Calu3 (cell line): ENCODE results near the gene NAV2. TPM values are rescaled to one million over a fixed set of nuclear protein-coding genes. Genes with fewer than 3 reads are reported as not detected.

ENCODE experiments used
- BruUV-seq: library from RNA; stranded (reverse); fragments of 400-500 nt; replicated peaks from 2 replicates; lab custom pipeline; 2021; lab: Mats Ljungman, UMichigan
- CTCF ChIA-PET: fragments of 300-600 bp; sonication (Branson Sonifier 250); formaldehyde crosslinking; loops from one replicate; lab custom pipeline; 2022; ENCODE audit warnings: antibody characterized with exemption; lab: Charles Lee
- DNase-seq: peaks from one replicate; pipeline ENCODE4 v3.0.0; 2022
- H3K27ac Mint-ChIP-seq: one replicate; pipeline ENCODE4 v1.8.0; 2022; ENCODE audit warnings: mixed read lengths; ENCODE audit not compliant: unreplicated experiment
- H3K27me3 Mint-ChIP-seq: one replicate; pipeline ENCODE4 v1.8.0; 2022; ENCODE audit warnings: mixed read lengths; ENCODE audit not compliant: unreplicated experiment
- H3K36me3 Mint-ChIP-seq: one replicate; pipeline ENCODE4 v1.8.0; 2022; ENCODE audit warnings: mild to moderate bottlenecking, moderate library complexity, mixed read lengths; ENCODE audit not compliant: insufficient read depth, unreplicated experiment
- H3K4me1 Mint-ChIP-seq: one replicate; pipeline ENCODE4 v1.8.0; 2022; ENCODE audit warnings: mild to moderate bottlenecking, low read depth, mixed read lengths; ENCODE audit not compliant: unreplicated experiment
- H3K4me3 Mint-ChIP-seq: one replicate; pipeline ENCODE4 v1.8.0; 2022; ENCODE audit warnings: mild to moderate bottlenecking, low read depth, moderate library complexity, mixed read lengths; ENCODE audit not compliant: unreplicated experiment
- H3K9me3 Mint-ChIP-seq: one replicate; pipeline ENCODE4 v1.8.0; 2022; ENCODE audit warnings: low read depth, mixed read lengths; ENCODE audit not compliant: unreplicated experiment
- CTCF ChIP-seq: fragments of 200-600 bp; IDR thresholded peaks from one replicate; pipeline ENCODE4 v1.8.0; 2022; ENCODE audit warnings: antibody characterized with exemption; ENCODE audit not compliant: unreplicated experiment
- intact Hi-C: fragments of 100-400 bp; cut with micrococcal nuclease; formaldehyde crosslinking; loops from one replicate; pipeline ENCODE4 v1.10.0; 2022; ENCODE audit not compliant: unreplicated experiment
- total RNA-seq: library from RNA; stranded (reverse); gene quantifications from 2 replicates; pipeline ENCODE4 v1.2.3, GENCODE V29; 2022

The NAV2 gene
- total RNA-seq, 1 experiment from 2014 or later, result 21.4 TPM

DNA sequence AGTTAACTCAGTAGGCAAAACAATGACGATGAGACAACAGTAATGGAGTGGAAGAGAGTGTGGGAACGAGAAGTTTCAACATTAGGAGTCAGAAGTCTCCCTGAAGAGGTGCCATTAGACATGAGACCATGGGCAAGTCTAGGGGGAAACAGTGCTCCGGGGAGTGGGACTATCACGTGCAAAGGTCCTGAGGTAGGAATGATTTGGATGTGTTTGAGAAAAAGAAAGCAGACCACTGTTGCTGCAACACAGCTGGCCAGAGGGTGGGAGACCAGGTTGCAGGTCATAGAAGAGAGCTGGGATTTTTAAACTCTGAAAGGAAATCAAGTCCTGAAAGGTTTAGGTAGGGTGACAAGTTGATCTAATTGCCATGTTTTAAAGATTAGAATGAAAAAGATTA, 63.0 kb downstream of the NAV2 start:
- Mint-ChIP-seq H3K9me3 (no peaks in the 10 kb centered on the region), H3K27ac (peak overlapping the region; percentile 91), H3K36me3 (peaks cover 24% of the 10 kb centered on the region), H3K4me3 (peak overlapping the region; percentile 72), H3K27me3 (no peaks in the 10 kb centered on the region), H3K4me1 (peaks cover 38% of the 10 kb centered on the region)
- no peak for DNase-seq
- TF ChIP-seq CTCF, result no peak
- intact Hi-C loops, result loop anchor here (2.0 kb wide), 1 partner anchor 23 kb away; no protein-coding TSS in a partner anchor
- CTCF ChIA-PET, result interaction anchor here (1.4 kb wide), 1 partner anchor 22 kb away, joined by 4 read pairs; no protein-coding TSS in a partner anchor
- no TSS peak for BruUV-seq

DNA sequence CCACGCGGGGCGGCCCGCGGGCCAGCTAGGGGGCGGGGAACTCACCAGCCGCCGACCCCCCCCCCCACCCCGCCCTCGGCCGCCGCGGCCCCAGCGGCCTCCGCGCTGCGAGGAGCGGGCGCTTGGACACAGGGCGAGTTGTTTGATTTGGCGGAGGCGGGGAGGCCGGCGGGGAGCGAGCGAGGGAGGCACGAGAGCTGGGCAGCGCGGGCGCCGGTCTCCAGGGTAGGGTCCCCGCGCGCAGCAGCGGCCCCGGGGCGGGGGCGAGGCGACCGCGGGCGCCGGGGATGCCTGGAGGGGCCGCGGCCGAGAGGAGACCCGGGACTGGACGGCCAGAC, 64.4 kb downstream of the NAV2 start:
- no peak for TF ChIP-seq CTCF
- Mint-ChIP-seq H3K27ac (no peak overlapping the region), H3K4me1 (peaks cover 38% of the 10 kb centered on the region), H3K27me3 (no peaks in the 10 kb centered on the region), H3K4me3 (peak overlapping the region; percentile 72), H3K9me3 (no peaks in the 10 kb centered on the region), H3K36me3 (peaks cover 24% of the 10 kb centered on the region)
- peak; percentile 47 for DNase-seq
- CTCF ChIA-PET, result interaction anchor here (0.6 to 1.0 kb wide), 3 partner anchors 10 to 79 kb away, joined by 3 to 4 read pairs (median 4); no protein-coding TSS in a partner anchor
- intact Hi-C loops, result loop anchor here (2.0 kb wide), 1 partner anchor 24 kb away; no protein-coding TSS in a partner anchor
- no TSS peak for BruUV-seq

DNA sequence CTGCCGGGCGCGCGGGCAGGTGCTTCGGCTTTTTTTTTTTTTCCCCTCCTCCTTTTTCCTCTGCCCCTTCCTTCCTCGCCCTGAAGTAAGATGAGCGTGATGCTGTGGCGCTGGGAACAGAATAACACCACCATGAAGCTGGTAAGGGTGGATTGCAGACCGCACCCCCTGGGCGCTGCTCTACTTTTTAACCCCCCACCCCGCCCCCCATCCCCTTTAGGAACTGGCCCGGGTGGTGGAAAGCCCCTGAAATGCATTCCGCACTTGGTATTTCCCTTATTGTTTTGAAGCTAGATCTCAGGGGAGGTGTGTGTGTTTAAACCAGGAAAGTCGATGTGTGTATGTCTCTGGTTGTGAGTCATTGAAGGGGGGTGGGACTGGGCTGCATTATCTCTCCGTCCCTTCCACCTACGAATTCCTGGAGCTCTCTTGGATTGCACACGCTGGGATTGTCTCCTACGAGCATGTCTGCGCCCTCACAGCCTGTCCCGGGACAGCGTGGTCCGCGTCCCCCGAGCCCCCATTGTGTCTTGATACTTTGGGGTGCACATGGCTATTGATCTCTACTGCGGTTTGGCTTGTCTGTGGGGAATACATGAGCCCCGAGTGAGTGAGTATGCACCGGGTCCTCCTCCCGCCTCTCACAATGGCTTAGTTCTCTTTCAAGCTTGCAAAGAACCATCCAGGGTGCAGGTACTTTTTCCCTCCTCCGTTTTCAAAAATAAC, 64.9 kb downstream of the NAV2 start:
- no peak for TF ChIP-seq CTCF
- Mint-ChIP-seq H3K9me3 (no peaks in the 10 kb centered on the region), H3K4me3 (peak overlapping the region; percentile 72), H3K27me3 (no peaks in the 10 kb centered on the region), H3K27ac (peak overlapping the region; percentile 4), H3K36me3 (peaks cover 24% of the 10 kb centered on the region), H3K4me1 (peaks cover 38% of the 10 kb centered on the region)
- CTCF ChIA-PET, result interaction anchor here (0.6 to 1.0 kb wide), 5 partner anchors 10 to 264 kb away, joined by 3 to 7 read pairs (median 4); no protein-coding TSS in a partner anchor
- intact Hi-C loops, result loop anchor here (2.0 kb wide), 1 partner anchor 25 kb away; no protein-coding TSS in a partner anchor
- DNase-seq, result peak; percentile 45
- no TSS peak for BruUV-seq

DNA sequence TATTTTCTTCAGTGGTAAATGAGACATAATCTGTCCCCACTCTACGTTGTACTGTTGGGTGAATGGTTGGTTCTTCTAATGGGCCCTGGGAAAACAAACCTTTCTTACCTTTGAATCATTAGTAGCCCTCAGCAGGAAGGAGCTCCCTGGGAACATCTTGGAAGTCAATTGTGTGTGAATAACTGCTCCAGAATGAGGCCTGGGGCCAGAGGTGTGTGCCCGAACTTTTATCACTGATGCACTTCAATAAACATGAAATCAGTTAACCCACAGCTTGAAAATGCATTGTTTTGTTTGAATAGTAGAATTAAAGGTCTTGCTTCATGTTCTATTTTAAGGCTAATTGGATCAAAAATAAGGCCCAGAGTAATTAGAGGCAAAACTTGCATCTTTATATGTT, 67.1 kb downstream of the NAV2 start:
- peaks cover 38% of the 10 kb centered on the region for H3K4me1 Mint-ChIP-seq
- BruUV-seq, result no TSS peak
- CTCF ChIA-PET, result interaction anchor here (0.5 to 0.6 kb wide), 2 partner anchors 64 to 1036 kb away, joined by 3 to 6 read pairs; no protein-coding TSS in a partner anchor
- peaks cover 24% of the 10 kb centered on the region for H3K36me3 Mint-ChIP-seq
- H3K27me3 Mint-ChIP-seq, result no peaks in the 10 kb centered on the region
- H3K27ac Mint-ChIP-seq, result no peak overlapping the region
- intact Hi-C loops, result no loop called here
- no peaks in the 10 kb centered on the region for H3K9me3 Mint-ChIP-seq
- TF ChIP-seq CTCF, result no peak
- DNase-seq, result no peak
- H3K4me3 Mint-ChIP-seq, result no peak overlapping the region
